OCI-LY1 (cell line): ENCODE measurements around the gene IRF2.

Experiments
- EZH2 ChIP-seq: fragments of 200-600 bp; sonication (generic), shearing (Covaris generic); IDR thresholded peaks from 2 replicates; pipeline ENCODE4 v1.8.0; 2017; ENCODE audit warnings: borderline replicate concordance, mixed run types, mild to moderate bottlenecking, antibody characterized with exemption, low read length, moderate library complexity, mixed read lengths
- TF ChIP-seq, protein P1 (sequence below): fragments of 200-600 bp; sonication (generic), shearing (Covaris generic); IDR thresholded peaks from 2 replicates; pipeline ENCODE4 v1.5.1; 2017; ENCODE audit warnings: mild to moderate bottlenecking, antibody characterized with exemption, low read length, moderate library complexity, mixed read lengths

DNA sequence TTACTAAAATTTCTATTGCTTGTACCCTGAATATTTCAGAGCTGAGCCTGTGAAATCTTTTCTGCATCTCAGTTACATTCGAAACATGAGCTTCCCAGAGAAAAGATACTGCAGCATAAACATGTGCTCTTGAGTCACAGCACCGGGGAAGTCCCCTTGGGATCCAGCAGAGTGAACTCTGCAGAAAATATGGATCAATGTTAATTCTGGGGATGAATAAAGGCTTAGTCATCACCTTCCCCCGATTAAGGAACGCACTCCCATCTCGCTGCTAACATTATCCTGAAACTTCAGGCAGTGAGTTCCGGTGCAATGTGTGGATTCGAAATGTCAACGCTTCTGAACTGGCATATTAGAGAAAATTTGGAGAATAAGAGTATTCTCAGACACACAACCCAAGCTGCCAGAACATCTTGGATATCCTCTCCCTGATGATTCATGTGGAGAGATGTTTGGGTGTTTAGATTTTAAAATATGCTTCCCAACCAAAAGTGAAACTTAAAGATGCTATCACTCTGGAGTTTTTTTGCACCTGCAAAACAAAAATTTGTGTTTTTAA, 90.8 kb downstream of the IRF2 start:
- TF ChIP-seq, protein P1, sequence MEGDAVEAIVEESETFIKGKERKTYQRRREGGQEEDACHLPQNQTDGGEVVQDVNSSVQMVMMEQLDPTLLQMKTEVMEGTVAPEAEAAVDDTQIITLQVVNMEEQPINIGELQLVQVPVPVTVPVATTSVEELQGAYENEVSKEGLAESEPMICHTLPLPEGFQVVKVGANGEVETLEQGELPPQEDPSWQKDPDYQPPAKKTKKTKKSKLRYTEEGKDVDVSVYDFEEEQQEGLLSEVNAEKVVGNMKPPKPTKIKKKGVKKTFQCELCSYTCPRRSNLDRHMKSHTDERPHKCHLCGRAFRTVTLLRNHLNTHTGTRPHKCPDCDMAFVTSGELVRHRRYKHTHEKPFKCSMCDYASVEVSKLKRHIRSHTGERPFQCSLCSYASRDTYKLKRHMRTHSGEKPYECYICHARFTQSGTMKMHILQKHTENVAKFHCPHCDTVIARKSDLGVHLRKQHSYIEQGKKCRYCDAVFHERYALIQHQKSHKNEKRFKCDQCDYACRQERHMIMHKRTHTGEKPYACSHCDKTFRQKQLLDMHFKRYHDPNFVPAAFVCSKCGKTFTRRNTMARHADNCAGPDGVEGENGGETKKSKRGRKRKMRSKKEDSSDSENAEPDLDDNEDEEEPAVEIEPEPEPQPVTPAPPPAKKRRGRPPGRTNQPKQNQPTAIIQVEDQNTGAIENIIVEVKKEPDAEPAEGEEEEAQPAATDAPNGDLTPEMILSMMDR: no peak
- TF ChIP-seq EZH2: no peak
